Measurements from ENCODE around the gene CMKLR1. TPM values are rescaled to one million over a fixed set of nuclear protein-coding genes. Genes with fewer than 3 reads are reported as not detected.

The CMKLR1 gene
- polyA plus RNA-seq, 1 of the 3 experiments (the other 2 are of a cell fraction), result 0.15 TPM

DNA sequence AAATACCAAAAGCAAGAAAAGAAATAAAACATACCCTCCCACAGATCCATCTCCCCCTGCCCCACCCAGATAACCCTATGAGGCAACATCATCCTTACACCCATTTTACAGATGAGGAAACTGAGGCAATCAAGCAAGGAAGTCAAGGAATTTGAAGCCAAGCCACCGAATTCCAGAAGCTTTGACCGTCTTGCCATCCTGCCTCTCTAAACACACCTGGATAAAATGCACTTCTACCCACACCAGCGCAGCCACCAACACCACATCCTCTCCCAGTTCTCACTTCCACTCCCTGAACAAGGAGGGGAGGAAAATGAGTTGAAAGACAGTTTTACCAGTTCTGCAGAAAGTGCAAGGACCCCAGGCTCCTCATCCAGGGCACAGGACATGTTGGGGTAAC is 13.6 kb downstream of the CMKLR1 start (continued):
- TF ChIP-seq, protein P1, sequence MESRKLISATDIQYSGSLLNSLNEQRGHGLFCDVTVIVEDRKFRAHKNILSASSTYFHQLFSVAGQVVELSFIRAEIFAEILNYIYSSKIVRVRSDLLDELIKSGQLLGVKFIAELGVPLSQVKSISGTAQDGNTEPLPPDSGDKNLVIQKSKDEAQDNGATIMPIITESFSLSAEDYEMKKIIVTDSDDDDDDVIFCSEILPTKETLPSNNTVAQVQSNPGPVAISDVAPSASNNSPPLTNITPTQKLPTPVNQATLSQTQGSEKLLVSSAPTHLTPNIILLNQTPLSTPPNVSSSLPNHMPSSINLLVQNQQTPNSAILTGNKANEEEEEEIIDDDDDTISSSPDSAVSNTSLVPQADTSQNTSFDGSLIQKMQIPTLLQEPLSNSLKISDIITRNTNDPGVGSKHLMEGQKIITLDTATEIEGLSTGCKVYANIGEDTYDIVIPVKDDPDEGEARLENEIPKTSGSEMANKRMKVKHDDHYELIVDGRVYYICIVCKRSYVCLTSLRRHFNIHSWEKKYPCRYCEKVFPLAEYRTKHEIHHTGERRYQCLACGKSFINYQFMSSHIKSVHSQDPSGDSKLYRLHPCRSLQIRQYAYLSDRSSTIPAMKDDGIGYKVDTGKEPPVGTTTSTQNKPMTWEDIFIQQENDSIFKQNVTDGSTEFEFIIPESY (IDR thresholded peaks at IDR 0.05; ENCODE audit: borderline replicate concordance, low read depth), result no peak
- TF ChIP-seq TAF1 (IDR thresholded peaks at IDR 0.05; ENCODE audit: borderline replicate concordance, low read depth, low read length) (no peak), CHD2 (IDR thresholded peaks at IDR 0.05; ENCODE audit: low read length, partially characterized antibody) (no peak), RXRA (IDR thresholded peaks at IDR 0.05; ENCODE audit: borderline replicate concordance, low read depth) (no peak), JUND (IDR thresholded peaks at IDR 0.05) (no peak)
- TF ChIP-seq, protein P2, sequence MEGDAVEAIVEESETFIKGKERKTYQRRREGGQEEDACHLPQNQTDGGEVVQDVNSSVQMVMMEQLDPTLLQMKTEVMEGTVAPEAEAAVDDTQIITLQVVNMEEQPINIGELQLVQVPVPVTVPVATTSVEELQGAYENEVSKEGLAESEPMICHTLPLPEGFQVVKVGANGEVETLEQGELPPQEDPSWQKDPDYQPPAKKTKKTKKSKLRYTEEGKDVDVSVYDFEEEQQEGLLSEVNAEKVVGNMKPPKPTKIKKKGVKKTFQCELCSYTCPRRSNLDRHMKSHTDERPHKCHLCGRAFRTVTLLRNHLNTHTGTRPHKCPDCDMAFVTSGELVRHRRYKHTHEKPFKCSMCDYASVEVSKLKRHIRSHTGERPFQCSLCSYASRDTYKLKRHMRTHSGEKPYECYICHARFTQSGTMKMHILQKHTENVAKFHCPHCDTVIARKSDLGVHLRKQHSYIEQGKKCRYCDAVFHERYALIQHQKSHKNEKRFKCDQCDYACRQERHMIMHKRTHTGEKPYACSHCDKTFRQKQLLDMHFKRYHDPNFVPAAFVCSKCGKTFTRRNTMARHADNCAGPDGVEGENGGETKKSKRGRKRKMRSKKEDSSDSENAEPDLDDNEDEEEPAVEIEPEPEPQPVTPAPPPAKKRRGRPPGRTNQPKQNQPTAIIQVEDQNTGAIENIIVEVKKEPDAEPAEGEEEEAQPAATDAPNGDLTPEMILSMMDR (IDR thresholded peaks at IDR 0.05), result no peak

DNA sequence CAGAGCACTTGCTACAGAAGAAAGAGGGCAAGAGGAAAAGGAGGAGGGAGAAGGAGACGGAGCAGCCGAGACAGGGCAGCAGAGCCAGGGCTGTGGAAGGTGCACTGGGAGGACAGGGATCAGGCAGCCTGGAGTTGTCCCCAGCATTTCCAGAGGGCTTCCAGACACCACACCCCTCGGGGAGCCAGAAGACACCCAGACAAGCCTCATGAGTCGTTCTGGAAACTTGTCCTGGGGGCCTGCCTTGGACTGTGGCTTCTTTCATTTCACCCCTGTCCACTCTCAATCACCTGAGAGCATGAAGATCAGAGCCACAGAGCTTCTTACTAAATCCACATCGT is 14.1 kb downstream of the CMKLR1 start:
- no peaks in the 10 kb centered on the region for H3K9me3 ChIP-seq
- H3K4me1 ChIP-seq (ENCODE audit: control insufficient read depth in 1 of 2, insufficient read depth in 2 of 2, low read depth in 1 of 2, low read length in 1 of 2), result peaks cover 0 to 45% of the 10 kb centered on the region in 2 experiments; a peak in 1 of 4 replicates
- ChIA-PET POLR2A (no interaction called here), CTCF (interaction anchor here (1.2 to 1.6 kb wide), 4 partner anchors 22 to 293 kb away, joined by 3 to 5 read pairs (median 3); no protein-coding TSS in a partner anchor)
- no peak overlapping the region for H3K4me2 ChIP-seq
- H3F3A ChIP-seq (replicated peaks; ENCODE audit: insufficient read depth), result no peaks in the 10 kb centered on the region
- no peak for TF ChIP-seq RCOR1 (IDR thresholded peaks at IDR 0.05; ENCODE audit: low read length)
- TF ChIP-seq, protein P3, sequence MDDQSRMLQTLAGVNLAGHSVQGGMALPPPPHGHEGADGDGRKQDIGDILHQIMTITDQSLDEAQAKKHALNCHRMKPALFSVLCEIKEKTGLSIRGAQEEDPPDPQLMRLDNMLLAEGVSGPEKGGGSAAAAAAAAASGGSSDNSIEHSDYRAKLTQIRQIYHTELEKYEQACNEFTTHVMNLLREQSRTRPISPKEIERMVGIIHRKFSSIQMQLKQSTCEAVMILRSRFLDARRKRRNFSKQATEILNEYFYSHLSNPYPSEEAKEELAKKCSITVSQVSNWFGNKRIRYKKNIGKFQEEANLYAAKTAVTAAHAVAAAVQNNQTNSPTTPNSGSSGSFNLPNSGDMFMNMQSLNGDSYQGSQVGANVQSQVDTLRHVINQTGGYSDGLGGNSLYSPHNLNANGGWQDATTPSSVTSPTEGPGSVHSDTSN (IDR thresholded peaks at IDR 0.05), result no peak
- TF ChIP-seq, protein P4, sequence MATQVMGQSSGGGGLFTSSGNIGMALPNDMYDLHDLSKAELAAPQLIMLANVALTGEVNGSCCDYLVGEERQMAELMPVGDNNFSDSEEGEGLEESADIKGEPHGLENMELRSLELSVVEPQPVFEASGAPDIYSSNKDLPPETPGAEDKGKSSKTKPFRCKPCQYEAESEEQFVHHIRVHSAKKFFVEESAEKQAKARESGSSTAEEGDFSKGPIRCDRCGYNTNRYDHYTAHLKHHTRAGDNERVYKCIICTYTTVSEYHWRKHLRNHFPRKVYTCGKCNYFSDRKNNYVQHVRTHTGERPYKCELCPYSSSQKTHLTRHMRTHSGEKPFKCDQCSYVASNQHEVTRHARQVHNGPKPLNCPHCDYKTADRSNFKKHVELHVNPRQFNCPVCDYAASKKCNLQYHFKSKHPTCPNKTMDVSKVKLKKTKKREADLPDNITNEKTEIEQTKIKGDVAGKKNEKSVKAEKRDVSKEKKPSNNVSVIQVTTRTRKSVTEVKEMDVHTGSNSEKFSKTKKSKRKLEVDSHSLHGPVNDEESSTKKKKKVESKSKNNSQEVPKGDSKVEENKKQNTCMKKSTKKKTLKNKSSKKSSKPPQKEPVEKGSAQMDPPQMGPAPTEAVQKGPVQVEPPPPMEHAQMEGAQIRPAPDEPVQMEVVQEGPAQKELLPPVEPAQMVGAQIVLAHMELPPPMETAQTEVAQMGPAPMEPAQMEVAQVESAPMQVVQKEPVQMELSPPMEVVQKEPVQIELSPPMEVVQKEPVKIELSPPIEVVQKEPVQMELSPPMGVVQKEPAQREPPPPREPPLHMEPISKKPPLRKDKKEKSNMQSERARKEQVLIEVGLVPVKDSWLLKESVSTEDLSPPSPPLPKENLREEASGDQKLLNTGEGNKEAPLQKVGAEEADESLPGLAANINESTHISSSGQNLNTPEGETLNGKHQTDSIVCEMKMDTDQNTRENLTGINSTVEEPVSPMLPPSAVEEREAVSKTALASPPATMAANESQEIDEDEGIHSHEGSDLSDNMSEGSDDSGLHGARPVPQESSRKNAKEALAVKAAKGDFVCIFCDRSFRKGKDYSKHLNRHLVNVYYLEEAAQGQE (IDR thresholded peaks at IDR 0.05; ENCODE audit: low read depth, low read length), result no peak
- no peak overlapping the region for H2AFZ ChIP-seq (ENCODE audit: low read depth)
- DNase-seq, result no peak
- H3K4me3 ChIP-seq (ENCODE audit: low read depth in 2 of 2, low read length in 1 of 2), result no peak overlapping the region
- H3K27ac ChIP-seq (ENCODE audit: low read depth in 2 of 2, low read length in 1 of 2), result peak overlapping the region in 1 of 2 experiments; percentile 53; a peak in 1 of 4 replicates
- no peaks in the 10 kb centered on the region for H3K9me2 ChIP-seq
- no peaks in the 10 kb centered on the region for H4K20me1 ChIP-seq (ENCODE audit: insufficient read depth)
- no peaks in the 10 kb centered on the region for H3K27me3 ChIP-seq (ENCODE audit: insufficient read depth)
- no peaks in the 10 kb centered on the region for H3K79me2 ChIP-seq (ENCODE audit: insufficient read depth)
- H3K9ac ChIP-seq, result no peak overlapping the region
- 20% methylated on average over 5 of the region's 5 CpGs for WGBS (ENCODE audit: low lambda C conversion rate)
- peaks cover 0 to 2% of the 10 kb centered on the region in 2 experiments for H3K36me3 ChIP-seq (replicated peaks in 1 of 2; ENCODE audit: control insufficient read depth in 1 of 2, insufficient read depth in 2 of 2, low read length in 1 of 2)

Data from SK-N-SH (cell line).